Measurements from ENCODE around the gene LRBA. TPM values are rescaled to one million over a fixed set of nuclear protein-coding genes. Genes with fewer than 3 reads are reported as not detected.

The LRBA gene
- total and polyA plus RNA-seq, 9 of the 15 experiments (the other 6 are each of a cell fraction or from before 2014, with no cell fraction given) = 24.2 to 88.7 (median 59.7) TPM

GRCh38 chr4:151015459-151016347 lies 619 bp upstream of the LRBA start (continued):
- TF ChIP-seq ZNF584 (CRISPR knock-in tag; IDR thresholded peaks at IDR 0.05; ENCODE audit: low read depth) (no peak), ZNF592 (IDR thresholded peaks at IDR 0.05) (peak; percentile 60), MECOM (CRISPR knock-in tag; IDR thresholded peaks at IDR 0.05) (no peak), ZNF79 (CRISPR knock-in tag; IDR thresholded peaks at IDR 0.05; ENCODE audit: low read depth) (no peak), LEF1 (IDR thresholded peaks at IDR 0.05) (no peak), FOXK2 (conservative IDR thresholded peaks at IDR 0.05 in 1 of 2, IDR thresholded peaks at IDR 0.05 in 1 of 2; ENCODE audit: low read depth in 2 of 2) (0 out of 4 replicates have a peak, but pooled peaks of 1 of the 2 experiments have one; percentile 30), ZNF444 (CRISPR knock-in tag; IDR thresholded peaks at IDR 0.05) (no peak), CAMTA2 (CRISPR knock-in tag; conservative IDR thresholded peaks at IDR 0.05) (no peak), ZNF785 (CRISPR knock-in tag; IDR thresholded peaks at IDR 0.05) (no peak), RBM39 (optimal IDR thresholded peaks at IDR 0.05; ENCODE audit: low read depth, low read length) (no peak), GATA2 (CRISPR knock-in tag; IDR thresholded peaks at IDR 0.05) (no peak), SMC3 (conservative IDR thresholded peaks at IDR 0.05; ENCODE audit: insufficient read depth, low read depth, low read length) (no peak), ZNF3 (CRISPR knock-in tag; IDR thresholded peaks at IDR 0.05) (no peak), RERE (CRISPR knock-in tag; IDR thresholded peaks at IDR 0.05; ENCODE audit: borderline replicate concordance) (no peak), FUS (optimal IDR thresholded peaks at IDR 0.05; ENCODE audit: low read depth, low read length) (no peak), ARID3A (IDR thresholded peaks at IDR 0.05; ENCODE audit: borderline replicate concordance, low read depth, low read length) (no peak)

Data from K562 (cell line).